Measurements from ENCODE around the gene CBX7.

The CBX7 gene

DNA sequence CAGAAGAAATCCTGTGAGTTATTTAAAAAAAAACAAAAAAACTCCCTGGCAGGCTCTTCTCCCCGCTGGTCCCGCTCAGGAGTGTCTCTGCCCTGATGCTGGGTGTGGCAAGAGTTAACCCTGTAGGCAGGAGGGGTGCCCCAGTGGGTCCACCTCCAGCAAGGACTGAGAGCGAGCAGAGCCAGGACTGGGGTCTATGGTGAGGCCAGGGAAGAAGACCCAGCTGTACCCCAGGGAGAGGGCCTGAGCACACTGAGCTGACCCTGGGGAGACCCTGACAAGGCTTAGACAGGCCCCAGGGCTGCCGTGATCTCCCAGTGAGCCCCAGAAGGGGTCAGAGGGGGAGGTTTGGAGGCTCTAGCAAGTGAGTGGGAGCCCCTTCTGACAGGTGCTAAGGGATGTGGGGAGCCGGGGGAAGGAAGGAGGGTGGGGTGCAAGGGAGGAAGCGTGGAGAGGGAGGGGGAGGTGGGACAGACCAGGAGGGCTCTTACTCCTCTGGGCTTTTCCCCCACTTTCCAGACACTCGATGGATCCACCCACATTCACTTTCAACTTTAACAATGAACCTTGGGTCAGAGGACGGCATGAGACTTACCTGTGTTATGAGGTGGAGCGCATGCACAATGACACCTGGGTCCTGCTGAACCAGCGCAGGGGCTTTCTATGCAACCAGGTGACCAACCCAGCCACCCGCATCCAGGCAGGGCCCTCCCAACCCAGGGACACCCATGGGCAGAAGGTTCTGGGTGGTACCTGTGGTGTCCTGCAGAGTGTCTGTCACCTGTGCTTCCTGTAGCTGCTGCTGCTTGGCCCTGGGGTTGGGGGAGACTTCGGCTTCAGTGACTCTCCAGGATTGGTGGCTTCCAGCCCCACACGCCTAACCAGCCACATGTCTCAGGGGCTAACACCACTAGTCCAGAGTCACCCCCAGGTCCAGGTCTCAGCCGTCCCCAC, 69.0 kb downstream of the CBX7 start:
- TF ChIP-seq FOXK2 (IDR thresholded peaks at IDR 0.05) (no peak), ZNF384 (IDR thresholded peaks at IDR 0.05) (no peak), ARNT (IDR thresholded peaks at IDR 0.05) (no peak)
- ChIA-PET POLR2A (no interaction called here), CTCF (no interaction called here)
- DNase-seq (ENCODE audit: extremely low spot score) = no peak

DNA sequence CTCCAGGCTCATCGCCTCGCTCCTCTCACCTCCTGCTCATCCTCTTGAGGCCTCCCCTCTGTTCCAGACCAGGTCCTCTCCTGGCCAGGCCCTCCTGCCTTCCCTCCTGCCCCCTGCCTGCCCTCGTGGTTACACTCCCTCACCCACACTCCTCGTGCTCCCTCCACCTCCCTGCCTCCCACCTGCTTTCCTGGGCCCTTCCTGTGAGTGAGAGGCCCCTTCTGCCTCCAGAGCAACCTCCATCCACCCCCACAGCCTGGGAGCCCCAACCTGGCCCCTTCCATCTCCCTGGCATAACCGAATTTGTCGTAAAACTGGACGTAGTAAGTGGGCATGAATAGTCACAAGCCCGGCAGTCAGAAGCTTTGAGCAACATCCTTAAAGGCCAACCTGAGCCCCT, 70.9 kb downstream of the CBX7 start:
- ChIA-PET CTCF (no interaction called here), POLR2A (no interaction called here)

DNA sequence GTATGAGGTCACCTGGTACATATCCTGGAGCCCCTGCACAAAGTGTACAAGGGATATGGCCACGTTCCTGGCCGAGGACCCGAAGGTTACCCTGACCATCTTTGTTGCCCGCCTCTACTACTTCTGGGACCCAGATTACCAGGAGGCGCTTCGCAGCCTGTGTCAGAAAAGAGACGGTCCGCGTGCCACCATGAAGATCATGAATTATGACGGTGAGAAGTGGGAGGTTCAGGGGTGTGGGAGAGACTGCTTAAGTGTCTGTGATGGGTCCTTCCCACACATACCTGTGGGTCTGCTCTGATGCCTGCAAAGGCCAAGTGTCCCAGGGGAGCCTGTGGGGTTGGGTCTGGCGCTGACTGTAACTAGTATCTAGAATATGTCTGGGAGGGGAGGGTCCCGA, 71.5 kb downstream of the CBX7 start:
- ChIA-PET POLR2A (no interaction called here), CTCF (no interaction called here)
- no peak for DNase-seq (ENCODE audit: extremely low spot score)
- TF ChIP-seq ARNT (IDR thresholded peaks at IDR 0.05) (no peak), SUZ12 (IDR thresholded peaks at IDR 0.05) (no peak), BHLHE40 (IDR thresholded peaks at IDR 0.05; ENCODE audit: borderline replicate concordance) (no peak), FOXA1 (IDR thresholded peaks at IDR 0.05) (no peak), NFRKB (IDR thresholded peaks at IDR 0.05) (no peak), L3MBTL2 (conservative IDR thresholded peaks at IDR 0.05) (no peak), HDGF (IDR thresholded peaks at IDR 0.05; ENCODE audit: borderline replicate concordance) (no peak)
- TF ChIP-seq, protein P1, sequence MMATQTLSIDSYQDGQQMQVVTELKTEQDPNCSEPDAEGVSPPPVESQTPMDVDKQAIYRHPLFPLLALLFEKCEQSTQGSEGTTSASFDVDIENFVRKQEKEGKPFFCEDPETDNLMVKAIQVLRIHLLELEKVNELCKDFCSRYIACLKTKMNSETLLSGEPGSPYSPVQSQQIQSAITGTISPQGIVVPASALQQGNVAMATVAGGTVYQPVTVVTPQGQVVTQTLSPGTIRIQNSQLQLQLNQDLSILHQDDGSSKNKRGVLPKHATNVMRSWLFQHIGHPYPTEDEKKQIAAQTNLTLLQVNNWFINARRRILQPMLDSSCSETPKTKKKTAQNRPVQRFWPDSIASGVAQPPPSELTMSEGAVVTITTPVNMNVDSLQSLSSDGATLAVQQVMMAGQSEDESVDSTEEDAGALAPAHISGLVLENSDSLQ (IDR thresholded peaks at IDR 0.05) = no peak

More for the DNA sequence above, 70.9 kb downstream of the CBX7 start:
- no peak for DNase-seq (ENCODE audit: extremely low spot score)
- TF ChIP-seq CTBP1 (IDR thresholded peaks at IDR 0.05; ENCODE audit: borderline replicate concordance) (no peak), FOXA1 (IDR thresholded peaks at IDR 0.05) (no peak)
